NCI-H128 (cell line): ENCODE results near the gene COG3.

Experiments
- DNase-seq: peaks from one replicate; lab custom pipeline; 2025; ENCODE audit not compliant: unreplicated experiment; lab: John Stamatoyannopoulos, UW

The COG3 gene

GRCh38 chr13:45544520-45544919 is 79.8 kb downstream of the COG3 start:
- no peak for DNase-seq

- DNase-seq: no peak
Observed at GRCh38 chr13:45545686-45546409, 81.1 kb downstream of the COG3 start.

- DNase-seq: no peak
Observed at GRCh38 chr13:45546410-45546765, 81.6 kb downstream of the COG3 start.

GRCh38 chr13:45548281-45548680 is 83.5 kb downstream of the COG3 start:
- no peak for DNase-seq

- no peak for DNase-seq
Observed at GRCh38 chr13:45554604-45555109, 89.9 kb downstream of the COG3 start.

- DNase-seq: peak; percentile 10
Observed at GRCh38 chr13:45564133-45564776, 99.5 kb downstream of the COG3 start.

- no peak for DNase-seq
Observed at GRCh38 chr13:45565331-45565730, 100.6 kb downstream of the COG3 start.

- no peak for DNase-seq
Observed at GRCh38 chr13:45575146-45575829, 110.5 kb downstream of the COG3 start.

- no peak for DNase-seq
Observed at GRCh38 chr13:45575830-45576180, 111.1 kb downstream of the COG3 start.

- DNase-seq: no peak
Observed at GRCh38 chr13:45576466-45576865, 111.7 kb downstream of the COG3 start.

GRCh38 chr13:45582408-45583076 is 117.8 kb downstream of the COG3 start:
- DNase-seq: no peak

GRCh38 chr13:45584816-45585215 is 120.1 kb downstream of the COG3 start:
- DNase-seq: no peak
